GM04504 (cell line): Measurements from ENCODE around the gene SLC44A5.
"Not testable (repeated sequence)": the region's sequence is repeated elsewhere in the genome, so short reads cannot be mapped to it uniquely, and the experiment has no call there.

Experiments used
- DNase-seq: peaks from one replicate; pipeline ENCODE4 v3.0.0-alpha.2; 2012; ENCODE audit warnings: low read depth

SLC44A5 gene

GRCh38 chr1:75273110-75273509 lies 337.8 kb downstream of the SLC44A5 start:
- DNase-seq: no peak

GRCh38 chr1:75265792-75266191 lies 345.1 kb downstream of the SLC44A5 start:
- peak; percentile 4 for DNase-seq

GRCh38 chr1:75264112-75264511 lies 346.8 kb downstream of the SLC44A5 start:
- DNase-seq: no peak

- DNase-seq: not testable (repeated sequence)
These were observed 347.3 kb downstream of the SLC44A5 start for GRCh38 chr1:75263616-75264015.

GRCh38 chr1:75261946-75262345 lies 349.0 kb downstream of the SLC44A5 start:
- not testable (repeated sequence) for DNase-seq

GRCh38 chr1:75258351-75258750 lies 352.6 kb downstream of the SLC44A5 start:
- DNase-seq: no peak

- no peak for DNase-seq
These were observed 353.5 kb downstream of the SLC44A5 start for GRCh38 chr1:75257424-75257823.

GRCh38 chr1:75250114-75250513 lies 360.8 kb downstream of the SLC44A5 start:
- not testable (repeated sequence) for DNase-seq

GRCh38 chr1:75245239-75245638 lies 365.7 kb downstream of the SLC44A5 start:
- DNase-seq: no peak

GRCh38 chr1:75243124-75243523 lies 367.8 kb downstream of the SLC44A5 start:
- DNase-seq: no peak

GRCh38 chr1:75237316-75237715 lies 373.6 kb downstream of the SLC44A5 start:
- no peak for DNase-seq

GRCh38 chr1:75234562-75234961 lies 376.4 kb downstream of the SLC44A5 start:
- DNase-seq: no peak

- DNase-seq: no peak
These were observed 377.5 kb downstream of the SLC44A5 start for GRCh38 chr1:75233302-75233929.

GRCh38 chr1:75220072-75220471 lies 390.8 kb downstream of the SLC44A5 start:
- no peak for DNase-seq

- DNase-seq: no peak
These were observed 396.9 kb downstream of the SLC44A5 start for GRCh38 chr1:75214017-75214416.

GRCh38 chr1:75211648-75212047 lies 399.3 kb downstream of the SLC44A5 start:
- DNase-seq: no peak

- no peak for DNase-seq
These were observed 402.1 kb downstream of the SLC44A5 start for GRCh38 chr1:75208862-75209261.

- DNase-seq: peak; percentile 18
These were observed 407.3 kb downstream of the SLC44A5 start for GRCh38 chr1:75203415-75204277.

- DNase-seq: no peak
These were observed 408.2 kb downstream of the SLC44A5 start for GRCh38 chr1:75202751-75203150.

GRCh38 chr1:75198761-75199160 lies 412.2 kb downstream of the SLC44A5 start:
- no peak for DNase-seq

GRCh38 chr1:75198163-75198562 lies 412.8 kb downstream of the SLC44A5 start:
- no peak for DNase-seq

- no peak for DNase-seq
These were observed 422.0 kb downstream of the SLC44A5 start for GRCh38 chr1:75188892-75189291.

- DNase-seq: not testable (repeated sequence)
These were observed 429.5 kb downstream of the SLC44A5 start for GRCh38 chr1:75181214-75181955.
